ENCODE measurements around the gene SPOCK1. TPM values are rescaled to one million over a fixed set of nuclear protein-coding genes. Genes with fewer than 3 reads are reported as not detected.

Gene SPOCK1
- total and polyA plus RNA-seq, 2 donors (not counting 3 experiments of a cell fraction or from before 2014, with no cell fraction given): 144 to 280 TPM

GRCh38 chr5:137097203-137097602 is 401.9 kb downstream of the SPOCK1 start:
- TF ChIP-seq JUN (IDR thresholded peaks at IDR 0.05; ENCODE audit: borderline replicate concordance, insufficient read depth, insufficient read length, low read depth): no peak
- no peak for TF ChIP-seq MAX (IDR thresholded peaks at IDR 0.05; ENCODE audit: insufficient read depth, insufficient read length)
- TF ChIP-seq CTCF (IDR thresholded peaks at IDR 0.05; ENCODE audit: extremely low read depth in 1 of 2, insufficient read depth in 1 of 2, low read depth in 1 of 2, low read length in 2 of 2): no peak
- no peak for TF ChIP-seq FOS (IDR thresholded peaks at IDR 0.05; ENCODE audit: borderline replicate concordance, insufficient read depth, low read length)
- TF ChIP-seq EZH2 (IDR thresholded peaks at IDR 0.05; ENCODE audit: borderline replicate concordance, low read depth, low read length, severe bottlenecking): no peak
- TF ChIP-seq POLR2A (IDR thresholded peaks at IDR 0.05; ENCODE audit: low read depth, low read length): no peak
- no peak for TF ChIP-seq MYC (IDR thresholded peaks at IDR 0.05; ENCODE audit: low read depth, low read length)
- no peak for TF ChIP-seq GATA2 (IDR thresholded peaks at IDR 0.05; ENCODE audit: insufficient read depth, insufficient read length, low read depth, low read length)
- TF ChIP-seq POLR2AphosphoS5 (IDR thresholded peaks at IDR 0.05; ENCODE audit: insufficient read depth, low read depth, low read length): no peak
- dilution Hi-C loops (cut with MboI; ENCODE audit: extremely low pct_ligation_motif_present, low sequenced_read_pairs) (no loop called here), intact Hi-C loops (cut with micrococcal nuclease) (no loop called here)
- Histone ChIP-seq H3K9me1 (replicated peaks; ENCODE audit: control insufficient read depth, extremely low read depth, insufficient read depth, low read length) (no peaks in the 10 kb centered on the region), H3K27me3 (ENCODE audit: control insufficient read depth in 2 of 2, insufficient read depth in 2 of 2, low read length in 2 of 2) (no peaks in the 10 kb centered on the region), H4K20me1 (replicated peaks; ENCODE audit: control insufficient read depth, extremely low read depth, insufficient read depth, low read length) (no peaks in the 10 kb centered on the region), H3K27ac (ENCODE audit: insufficient read depth, low read depth, low read length) (no peak overlapping the region), H3K79me2 (ENCODE audit: control insufficient read depth, insufficient read depth, low read length) (no peaks in the 10 kb centered on the region), H3K4me3 (replicated peaks in 1 of 3; ENCODE audit: insufficient read depth in 1 of 3, low read depth in 1 of 3, low read length in 3 of 3) (no peak overlapping the region), H3K4me1 (ENCODE audit: control insufficient read depth, extremely low read depth, insufficient read depth, low read length) (no peaks in the 10 kb centered on the region), H2AFZ (ENCODE audit: low read depth, low read length) (no peak overlapping the region), H3K9me3 (replicated peaks; ENCODE audit: control insufficient read depth, insufficient read depth, low read length) (no peaks in the 10 kb centered on the region), H3K36me3 (ENCODE audit: control insufficient read depth in 2 of 2, extremely low read depth in 1 of 2, insufficient read depth in 2 of 2, low read length in 2 of 2) (no peaks in the 10 kb centered on the region), H3K4me2 (ENCODE audit: insufficient read depth, low read length) (no peak overlapping the region), H3K9ac (replicated peaks; ENCODE audit: extremely low read depth, insufficient read depth, low read length) (no peak overlapping the region)
- no TSS peak for BruUV-seq (replicated peaks)
- DNase-seq (ENCODE audit: low read depth, low spot score) (no peak), FAIRE-seq (no peak)
- POLR2A ChIA-PET: no interaction called here
- CTCF ChIA-PET: no interaction called here

Measured in endothelial cell of umbilical vein (primary cell).